ENCODE data around the gene IDS.

- no peak for TF ChIP-seq GATA2 (IDR thresholded peaks at IDR 0.05; ENCODE audit: low read depth, low read length)
- no peak for TF ChIP-seq GATA3 (IDR thresholded peaks at IDR 0.05; ENCODE audit: low read depth, low read length)
Observed at GRCh38 chrX:149505671-149506070, 565 bp upstream of the IDS start.
